Smooth muscle cell (in vitro differentiated cells): ENCODE results near the gene SLC30A1. TPM values are rescaled to one million over a fixed set of nuclear protein-coding genes. Genes with fewer than 3 reads are reported as not detected.

Experiments
- DNase-seq: peaks from one replicate; lab custom pipeline; 2025; ENCODE audit not compliant: unreplicated experiment; lab: John Stamatoyannopoulos, UW
- H2AFZ ChIP-seq: fragments of 200-600 bp; sonication (generic); 2 replicates; pipeline ENCODE4 v1.6.0; 2016; ENCODE audit warnings: antibody characterized with exemption, low read depth, mild to moderate bottlenecking
- H3F3A ChIP-seq: fragments of 200-600 bp; sonication (generic); 2 replicates; pipeline ENCODE4 v1.6.0; 2017; ENCODE audit warnings: antibody characterized with exemption, low read depth
- H3K27ac ChIP-seq: fragments of 200-600 bp; sonication (generic); 2 replicates; pipeline ENCODE4 v1.5.1; 2016; ENCODE audit warnings: low read depth, mild to moderate bottlenecking
- H3K27me3 ChIP-seq: fragments of 200-600 bp; sonication (generic); 2 replicates; pipeline ENCODE4 v1.6.1; 2016; ENCODE audit warnings: low read depth, mild to moderate bottlenecking
- H3K36me3 ChIP-seq: fragments of 200-600 bp; sonication (generic); 2 replicates; pipeline ENCODE4 v1.5.1; 2016; ENCODE audit warnings: low read depth
- H3K4me1 ChIP-seq: fragments of 200-600 bp; sonication (generic); 2 replicates; pipeline ENCODE4 v1.5.1; 2016; ENCODE audit warnings: low read depth
- H3K4me2 ChIP-seq: fragments of 200-600 bp; sonication (generic); 2 replicates; pipeline ENCODE4 v1.6.0; 2016; ENCODE audit warnings: mild to moderate bottlenecking
- H3K4me3 ChIP-seq: fragments of 200-600 bp; sonication (generic); 2 replicates; pipeline ENCODE4 v1.5.1; 2016; ENCODE audit warnings: mild to moderate bottlenecking
- H3K79me2 ChIP-seq: fragments of 200-600 bp; sonication (generic); 2 replicates; pipeline ENCODE4 v1.6.0; 2016; ENCODE audit warnings: low read depth, mild to moderate bottlenecking
- H3K9ac ChIP-seq: fragments of 200-600 bp; sonication (generic); 2 replicates; pipeline ENCODE4 v1.6.0; 2016; ENCODE audit warnings: low read depth
- H3K9me3 ChIP-seq: fragments of 200-600 bp; sonication (generic); replicated peaks from 2 replicates; pipeline ENCODE4 v1.5.1; 2016; ENCODE audit warnings: low read depth
- H4K20me1 ChIP-seq: fragments of 200-600 bp; sonication (generic); 2 replicates; pipeline ENCODE4 v1.6.0; 2016; ENCODE audit warnings: low read depth
- WGBS: methylation state at CpG from one replicate; pipeline ENCODE4 v1.1.7; 2016; ENCODE audit warnings: low lambda C conversion rate; 5-methylcytosine and 5-hydroxymethylcytosine counted together
- polyA plus RNA-seq: library from polyadenylated mRNA; unstranded; fragments of >200 nt; fragmentation: Nextera tagmentation; extraction: Ambion mirVana; gene quantifications from 2 replicates; pipeline ENCODE4 v1.2.1, GENCODE V29; 2016
- total RNA-seq: library from RNA; depleted of rRNA; stranded (reverse); fragments of >200 nt; gene quantifications from 2 replicates; pipeline ENCODE4 v1.2.3, GENCODE V29; 2014
- TF ChIP-seq, protein P1 (sequence below): fragments of 200-600 bp; sonication (generic); IDR thresholded peaks from 2 replicates; pipeline ENCODE4 v1.5.1; 2017; ENCODE audit warnings: borderline replicate concordance, mild to moderate bottlenecking, antibody characterized with exemption; ENCODE audit not compliant: insufficient read depth, poor library complexity, severe bottlenecking

Gene SLC30A1
- total and polyA plus RNA-seq, 2 experiments from 2014 or later: 8.0 to 19.0 TPM

DNA sequence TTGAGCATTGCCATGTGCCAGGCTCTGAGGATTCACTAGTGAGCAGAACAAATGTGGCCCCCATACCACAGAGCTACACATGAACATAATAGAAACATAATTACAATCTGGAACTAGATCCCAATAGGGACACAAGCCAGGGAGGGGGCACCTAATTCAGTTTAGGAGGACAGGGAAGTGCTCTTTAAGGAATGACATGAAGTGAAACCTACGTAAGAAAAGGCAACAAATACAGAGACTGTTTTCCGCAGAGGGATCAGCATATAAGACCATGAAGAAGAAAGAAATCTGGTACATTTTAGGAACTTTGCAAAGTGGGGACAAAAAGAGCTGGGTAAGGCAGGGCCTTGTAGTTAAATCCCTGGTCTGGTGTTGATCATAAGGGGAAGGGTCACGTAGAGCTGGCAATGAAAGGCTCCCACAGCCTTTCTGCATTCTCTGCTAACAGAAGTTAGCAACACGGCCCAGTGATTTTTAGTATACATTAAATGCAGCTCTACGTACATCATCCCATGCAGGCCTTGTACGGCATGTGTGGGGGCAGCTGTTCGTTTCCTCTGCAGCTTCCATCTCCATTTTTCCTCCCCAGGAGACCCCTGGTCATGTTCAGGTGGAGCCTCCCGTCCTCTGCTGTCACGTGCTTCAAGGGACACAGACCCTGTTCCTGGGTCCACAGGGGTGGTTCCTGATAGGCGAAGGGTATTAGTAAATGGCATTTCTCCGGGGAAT, 26.8 kb upstream of the SLC30A1 start:
- H3K4me1 ChIP-seq: no peaks in the 10 kb centered on the region
- H3K9me3 ChIP-seq: no peaks in the 10 kb centered on the region
- H3K9ac ChIP-seq: no peak overlapping the region
- H4K20me1 ChIP-seq: no peaks in the 10 kb centered on the region
- H3K36me3 ChIP-seq: no peaks in the 10 kb centered on the region
- no peak overlapping the region for H3K4me3 ChIP-seq
- 91% methylated on average over 11 of the region's 11 CpGs for WGBS
- H3K27ac ChIP-seq: no peak overlapping the region
- no peak overlapping the region for H3K4me2 ChIP-seq
- H3K79me2 ChIP-seq: no peaks in the 10 kb centered on the region
- H3K27me3 ChIP-seq: no peaks in the 10 kb centered on the region
- H2AFZ ChIP-seq: no peak overlapping the region
- no peak for DNase-seq
- TF ChIP-seq, protein P1, sequence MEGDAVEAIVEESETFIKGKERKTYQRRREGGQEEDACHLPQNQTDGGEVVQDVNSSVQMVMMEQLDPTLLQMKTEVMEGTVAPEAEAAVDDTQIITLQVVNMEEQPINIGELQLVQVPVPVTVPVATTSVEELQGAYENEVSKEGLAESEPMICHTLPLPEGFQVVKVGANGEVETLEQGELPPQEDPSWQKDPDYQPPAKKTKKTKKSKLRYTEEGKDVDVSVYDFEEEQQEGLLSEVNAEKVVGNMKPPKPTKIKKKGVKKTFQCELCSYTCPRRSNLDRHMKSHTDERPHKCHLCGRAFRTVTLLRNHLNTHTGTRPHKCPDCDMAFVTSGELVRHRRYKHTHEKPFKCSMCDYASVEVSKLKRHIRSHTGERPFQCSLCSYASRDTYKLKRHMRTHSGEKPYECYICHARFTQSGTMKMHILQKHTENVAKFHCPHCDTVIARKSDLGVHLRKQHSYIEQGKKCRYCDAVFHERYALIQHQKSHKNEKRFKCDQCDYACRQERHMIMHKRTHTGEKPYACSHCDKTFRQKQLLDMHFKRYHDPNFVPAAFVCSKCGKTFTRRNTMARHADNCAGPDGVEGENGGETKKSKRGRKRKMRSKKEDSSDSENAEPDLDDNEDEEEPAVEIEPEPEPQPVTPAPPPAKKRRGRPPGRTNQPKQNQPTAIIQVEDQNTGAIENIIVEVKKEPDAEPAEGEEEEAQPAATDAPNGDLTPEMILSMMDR: no peak
- H3F3A ChIP-seq: peaks cover 3% of the 10 kb centered on the region

DNA sequence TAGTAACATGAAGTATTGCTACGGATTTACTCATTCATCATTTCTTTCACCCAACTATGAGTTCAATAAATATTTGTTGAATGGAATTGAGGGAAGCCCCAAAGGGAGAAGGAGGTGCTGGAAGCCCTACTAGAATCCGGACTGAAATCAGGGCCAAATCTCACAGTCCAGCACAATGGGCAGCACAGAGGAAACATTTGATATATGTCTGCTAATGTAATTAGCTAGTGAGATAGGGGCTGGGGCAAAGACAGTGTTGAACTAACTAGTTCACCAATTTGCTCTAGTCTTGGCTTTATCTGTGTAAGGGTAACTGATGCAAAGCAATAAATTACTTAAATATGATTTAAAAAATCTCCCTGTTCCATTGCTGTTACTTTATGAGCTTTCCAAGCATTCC, 26.1 kb upstream of the SLC30A1 start:
- DNase-seq: no peak
- Histone ChIP-seq H4K20me1 (no peaks in the 10 kb centered on the region), H3K27ac (no peak overlapping the region), H3K36me3 (no peaks in the 10 kb centered on the region), H3K79me2 (no peaks in the 10 kb centered on the region), H3K4me2 (no peak overlapping the region), H2AFZ (no peak overlapping the region), H3K27me3 (no peaks in the 10 kb centered on the region), H3K4me3 (no peak overlapping the region), H3F3A (peaks cover 3% of the 10 kb centered on the region), H3K4me1 (no peaks in the 10 kb centered on the region), H3K9ac (no peak overlapping the region), H3K9me3 (no peaks in the 10 kb centered on the region)
- TF ChIP-seq, protein P1: no peak
- 98% methylated on average over 2 of the region's 2 CpGs for WGBS

DNA sequence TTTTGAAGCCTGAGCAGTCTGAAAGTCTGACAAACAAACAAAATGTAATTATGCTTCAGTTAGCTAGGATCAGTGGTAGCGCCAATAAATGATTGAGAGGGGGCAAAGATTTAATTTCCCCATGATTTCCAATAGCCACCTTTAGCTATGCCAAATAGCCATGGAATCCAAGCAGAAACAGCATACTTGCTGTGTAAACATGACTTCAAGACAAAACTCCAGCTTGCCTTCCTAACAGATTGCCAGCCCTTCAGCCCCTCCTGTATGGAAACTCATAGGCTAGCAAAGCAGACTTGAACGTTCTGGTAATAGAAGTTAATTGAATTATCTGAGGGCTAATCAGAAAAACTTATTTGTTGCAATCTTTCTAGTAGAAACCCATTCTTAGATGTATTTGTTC, 25.6 kb upstream of the SLC30A1 start:
- 82% methylated on average over 2 of the region's 2 CpGs for WGBS
- H3K27ac ChIP-seq: no peak overlapping the region

More for the DNA sequence above, 25.6 kb upstream of the SLC30A1 start:
- H3K27me3 ChIP-seq: no peaks in the 10 kb centered on the region
- no peaks in the 10 kb centered on the region for H3K79me2 ChIP-seq
- H3K4me2 ChIP-seq: no peak overlapping the region
- H3K9me3 ChIP-seq: no peaks in the 10 kb centered on the region
- no peaks in the 10 kb centered on the region for H3K36me3 ChIP-seq
- no peak overlapping the region for H3K9ac ChIP-seq
- DNase-seq: no peak
- peaks cover 3% of the 10 kb centered on the region for H3F3A ChIP-seq
- H3K4me3 ChIP-seq: no peak overlapping the region
- no peaks in the 10 kb centered on the region for H4K20me1 ChIP-seq
- TF ChIP-seq, protein P1: no peak
- H3K4me1 ChIP-seq: no peaks in the 10 kb centered on the region
- H2AFZ ChIP-seq: no peak overlapping the region
